ENCODE data around the gene CHD6.

The CHD6 gene

DNA sequence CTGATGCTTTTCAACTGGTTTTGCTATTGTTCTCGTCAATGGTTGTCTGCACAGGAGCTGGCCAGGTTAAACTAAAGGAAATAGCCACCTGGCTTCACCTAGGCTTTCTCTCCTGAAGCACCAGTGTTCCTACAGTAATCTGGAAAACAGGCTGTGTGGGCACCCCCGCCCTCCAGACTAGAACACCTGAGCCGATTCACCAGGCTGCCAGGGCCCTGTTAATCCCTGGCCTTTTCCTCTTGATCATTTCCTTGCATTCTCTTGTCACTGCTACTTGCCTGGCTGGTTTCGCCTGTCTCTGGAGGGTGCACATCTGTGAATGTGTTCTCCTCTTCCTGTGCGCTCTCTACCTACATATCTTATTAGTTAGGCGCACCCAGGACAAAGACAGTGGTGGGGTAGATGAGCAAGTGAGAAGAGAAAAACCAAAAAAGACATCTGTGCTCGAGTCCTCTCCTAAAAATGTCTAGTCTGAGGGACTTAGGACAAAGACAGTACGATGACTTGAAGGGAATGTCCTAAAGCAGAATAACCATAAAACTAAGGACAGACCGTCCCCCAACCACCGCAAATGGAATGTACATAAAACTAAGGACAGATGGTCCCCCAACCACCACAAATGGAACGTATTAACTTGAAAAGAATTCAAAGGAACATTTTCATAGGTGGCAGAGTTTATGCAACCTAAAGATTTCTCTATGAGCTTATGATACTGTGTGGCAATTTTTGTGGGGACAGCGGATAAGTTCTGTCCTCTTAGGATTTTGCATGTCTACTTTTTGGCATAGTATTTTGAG, 205.7 kb downstream of the CHD6 start:
- TF ChIP-seq, protein P1, sequence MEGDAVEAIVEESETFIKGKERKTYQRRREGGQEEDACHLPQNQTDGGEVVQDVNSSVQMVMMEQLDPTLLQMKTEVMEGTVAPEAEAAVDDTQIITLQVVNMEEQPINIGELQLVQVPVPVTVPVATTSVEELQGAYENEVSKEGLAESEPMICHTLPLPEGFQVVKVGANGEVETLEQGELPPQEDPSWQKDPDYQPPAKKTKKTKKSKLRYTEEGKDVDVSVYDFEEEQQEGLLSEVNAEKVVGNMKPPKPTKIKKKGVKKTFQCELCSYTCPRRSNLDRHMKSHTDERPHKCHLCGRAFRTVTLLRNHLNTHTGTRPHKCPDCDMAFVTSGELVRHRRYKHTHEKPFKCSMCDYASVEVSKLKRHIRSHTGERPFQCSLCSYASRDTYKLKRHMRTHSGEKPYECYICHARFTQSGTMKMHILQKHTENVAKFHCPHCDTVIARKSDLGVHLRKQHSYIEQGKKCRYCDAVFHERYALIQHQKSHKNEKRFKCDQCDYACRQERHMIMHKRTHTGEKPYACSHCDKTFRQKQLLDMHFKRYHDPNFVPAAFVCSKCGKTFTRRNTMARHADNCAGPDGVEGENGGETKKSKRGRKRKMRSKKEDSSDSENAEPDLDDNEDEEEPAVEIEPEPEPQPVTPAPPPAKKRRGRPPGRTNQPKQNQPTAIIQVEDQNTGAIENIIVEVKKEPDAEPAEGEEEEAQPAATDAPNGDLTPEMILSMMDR (IDR thresholded peaks at IDR 0.05; ENCODE audit: insufficient read depth, low read length, missing control alignments) = no peak
- H3K4me3 ChIP-seq (ENCODE audit: low read depth, low read length) = no peak overlapping the region
- no peak for DNase-seq (ENCODE audit: low read depth, low spot score)
- ChIA-PET CTCF (interaction anchor here (1.0 to 8.4 kb wide), 12 partner anchors 9 to 445 kb away, joined by 3 to 172 read pairs (median 8); partner anchors contain the start of gene LPIN3), POLR2A (no interaction called here)

DNA sequence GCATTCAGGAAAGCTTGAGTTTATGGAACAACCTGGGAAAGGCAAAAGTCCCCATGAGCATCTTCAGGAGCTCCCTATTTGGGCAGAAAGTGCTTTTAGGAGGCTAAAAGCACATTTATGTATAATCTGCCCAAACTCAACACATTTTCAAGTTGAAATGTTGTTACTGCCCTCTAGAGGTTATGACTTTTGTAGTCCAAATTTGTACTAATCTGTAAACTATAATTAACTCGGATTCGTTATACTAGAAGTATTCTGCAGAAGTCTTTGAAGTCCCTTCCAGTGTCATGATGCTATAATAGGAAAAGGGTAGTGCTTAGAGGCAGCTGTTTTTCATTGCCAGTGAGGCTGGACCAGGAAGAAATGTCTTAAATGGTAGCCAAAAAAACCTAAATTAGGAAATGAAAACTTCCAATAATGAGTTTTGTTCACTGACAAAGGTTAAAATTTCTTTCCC, 206.8 kb downstream of the CHD6 start:
- ChIA-PET CTCF (interaction anchor here (0.6 to 8.4 kb wide), 49 partner anchors 8 to 445 kb away, joined by 3 to 172 read pairs (median 4); partner anchors contain the start of genes CHD6 and LPIN3), POLR2A (no interaction called here)
- no peak for DNase-seq (ENCODE audit: low read depth, low spot score)
- TF ChIP-seq, protein P1 (IDR thresholded peaks at IDR 0.05; ENCODE audit: insufficient read depth, low read length, missing control alignments) = peak; percentile 19
- H3K4me3 ChIP-seq (ENCODE audit: low read depth, low read length) = no peak overlapping the region

DNA sequence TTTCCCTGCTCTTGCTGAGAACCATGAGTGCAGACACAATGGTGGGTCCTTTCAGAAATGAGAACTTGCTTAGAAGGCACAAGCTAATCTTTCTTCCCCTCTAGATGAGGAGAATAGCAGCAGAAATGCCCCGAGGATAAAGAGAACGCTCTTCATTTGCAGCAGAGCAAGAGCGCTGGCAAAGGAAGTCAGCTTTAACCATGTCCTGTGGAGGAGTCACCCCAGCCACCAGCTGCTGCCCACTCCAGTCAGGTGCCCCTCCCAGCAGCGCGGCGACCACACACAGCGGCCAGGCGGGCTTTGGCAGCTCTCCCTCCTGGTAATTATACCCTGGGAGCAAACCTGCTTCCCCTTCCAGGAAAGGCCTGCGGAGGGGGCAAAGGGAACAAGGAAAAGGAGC, 209.2 kb downstream of the CHD6 start:
- TF ChIP-seq, protein P1 (IDR thresholded peaks at IDR 0.05; ENCODE audit: insufficient read depth, low read length, missing control alignments) = no peak
- H3K4me3 ChIP-seq (ENCODE audit: low read depth, low read length) = no peak overlapping the region
- ChIA-PET POLR2A (no interaction called here), CTCF (interaction anchor here (0.7 to 8.4 kb wide), 11 partner anchors 11 to 2000 kb away, joined by 3 to 172 read pairs (median 5); partner anchors contain the start of gene LPIN3)
- DNase-seq (ENCODE audit: low read depth, low spot score) = no peak

DNA sequence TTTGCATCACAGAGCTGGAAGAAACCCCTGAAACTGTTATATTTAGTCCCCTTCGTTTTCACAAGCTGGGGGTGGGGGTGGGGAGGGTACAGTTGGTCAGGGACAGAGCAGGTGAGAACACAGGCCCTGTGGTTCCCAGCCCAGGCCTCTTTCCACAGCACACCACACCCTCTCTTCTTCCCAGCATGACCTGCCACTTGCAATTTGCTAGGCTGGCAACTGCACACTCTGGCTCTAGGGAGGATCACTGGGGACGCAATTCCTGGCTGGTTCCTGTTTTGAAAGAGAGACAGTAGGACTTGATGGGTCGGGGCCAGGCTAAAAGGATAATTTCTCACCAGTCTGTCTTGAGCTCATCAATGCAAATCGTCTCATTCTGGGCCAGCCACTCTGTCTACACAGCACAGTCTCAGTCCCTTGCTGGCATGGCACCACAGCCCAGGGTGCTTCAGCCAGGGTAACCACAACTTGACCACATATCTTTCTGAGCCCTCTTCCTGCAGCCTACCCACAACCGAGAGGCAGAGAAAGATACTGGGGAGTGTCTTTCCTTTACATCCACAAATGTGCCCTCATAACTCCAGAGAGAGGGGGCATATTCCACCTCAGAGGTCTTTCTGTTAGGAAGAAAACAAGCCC, 209.9 kb downstream of the CHD6 start:
- no peak overlapping the region for H3K4me3 ChIP-seq (ENCODE audit: low read depth, low read length)
- POLR2A ChIA-PET = no interaction called here
- TF ChIP-seq, protein P1 (IDR thresholded peaks at IDR 0.05; ENCODE audit: insufficient read depth, low read length, missing control alignments) = no peak
- CTCF ChIA-PET = interaction anchor here (1.0 to 8.4 kb wide), 5 partner anchors 11 to 440 kb away, joined by 3 to 172 read pairs (median 50); no protein-coding TSS in a partner anchor
- no peak for DNase-seq (ENCODE audit: low read depth, low spot score)

DNA sequence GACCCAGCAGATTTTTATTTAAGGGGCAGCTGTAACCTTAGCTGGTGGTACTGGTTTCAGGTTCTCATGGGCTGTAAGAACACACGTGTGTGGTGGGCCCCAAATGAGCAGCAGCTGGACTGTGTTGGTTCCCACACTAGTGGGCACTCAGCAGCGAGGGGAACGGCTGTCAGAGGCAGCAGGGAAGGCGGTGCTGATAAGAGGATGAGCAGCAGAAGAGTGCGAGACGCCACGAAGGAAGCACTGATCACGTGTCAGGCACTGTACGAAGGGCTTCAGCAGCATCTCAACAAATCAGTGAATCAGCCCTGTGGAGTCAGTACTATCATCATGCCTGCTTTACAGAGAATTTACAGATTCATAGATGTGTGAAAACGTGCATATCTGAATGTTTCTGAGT, 210.6 kb downstream of the CHD6 start:
- no peak for DNase-seq (ENCODE audit: low read depth, low spot score)
- H3K4me3 ChIP-seq (ENCODE audit: low read depth, low read length) = no peak overlapping the region
- TF ChIP-seq, protein P1 (IDR thresholded peaks at IDR 0.05; ENCODE audit: insufficient read depth, low read length, missing control alignments) = no peak
- CTCF ChIA-PET = interaction anchor here (3.2 to 8.4 kb wide), 3 partner anchors 16 to 439 kb away, joined by 8 to 172 read pairs (median 59); no protein-coding TSS in a partner anchor
- POLR2A ChIA-PET = no interaction called here
